NCI-H510A treated with DMSO at 0.1 percent for 48 hours (cell line): Measurements from ENCODE around the gene ACTN1.
"Not testable (repeated sequence)": the region's sequence is repeated elsewhere in the genome, so short reads cannot be mapped to it uniquely, and the experiment has no call there.

Experiments
- DNase-seq: peaks from one replicate; lab custom pipeline; 2025; lab: John Stamatoyannopoulos, UW

The ACTN1 gene

GRCh38 chr14:68863610-68864360 lies 115.3 kb downstream of the ACTN1 start:
- no peak for DNase-seq

DNA sequence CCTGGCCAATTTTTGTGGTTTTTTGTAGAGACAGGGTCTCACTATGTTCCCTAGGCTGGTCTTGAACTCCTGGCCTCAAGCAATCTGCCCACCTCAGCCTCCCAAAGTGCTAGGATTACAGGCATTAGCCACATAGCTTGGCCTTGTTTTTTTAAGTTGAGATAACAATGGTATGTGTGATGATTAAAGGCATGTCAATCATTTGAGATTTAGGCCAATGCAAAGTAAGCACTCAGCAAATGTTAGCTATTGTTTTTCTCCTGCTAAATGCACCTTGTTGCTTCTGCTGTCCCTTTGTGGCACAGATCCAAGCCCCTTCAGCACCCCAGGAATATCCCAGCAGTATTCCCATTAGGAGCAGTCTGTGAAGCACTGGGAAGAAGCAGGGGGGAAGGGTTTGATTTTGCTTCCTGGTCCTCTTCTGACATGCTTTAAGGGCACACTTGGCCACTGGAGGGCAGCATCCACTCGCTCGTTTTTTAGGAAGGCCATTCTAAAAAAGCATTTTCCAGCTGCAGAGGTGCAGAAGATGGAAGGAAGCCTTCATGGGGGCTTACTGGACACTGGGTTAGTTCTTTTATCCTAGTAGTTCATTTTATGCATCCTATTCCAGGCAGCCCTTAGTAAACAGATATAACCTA lies 116.0 kb downstream of the ACTN1 start:
- peak; percentile 46 for DNase-seq

- DNase-seq, result no peak
Observed at GRCh38 chr14:68860771-68861170, 118.3 kb downstream of the ACTN1 start.

GRCh38 chr14:68857516-68858070 lies 121.5 kb downstream of the ACTN1 start:
- DNase-seq, result no peak

DNA sequence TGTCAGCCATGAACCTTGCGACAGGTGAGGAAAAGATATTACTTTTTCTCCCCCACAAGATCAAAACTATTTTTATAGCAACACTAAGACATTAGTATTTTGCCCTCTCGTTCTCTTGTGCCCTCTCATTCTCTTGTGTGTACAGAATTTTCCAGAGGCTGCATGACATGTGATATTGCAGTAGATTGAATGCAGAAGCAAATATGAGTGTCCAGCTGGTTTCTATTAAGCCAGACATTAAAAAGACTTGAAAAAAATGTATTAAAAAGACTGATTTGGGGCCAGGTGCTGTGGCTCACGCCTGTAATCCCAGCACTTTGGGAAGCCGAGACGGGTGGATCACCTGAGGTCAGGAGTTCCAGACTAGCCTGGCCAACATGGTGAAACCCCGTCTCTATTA lies 122.5 kb downstream of the ACTN1 start:
- DNase-seq, result no peak

GRCh38 chr14:68854421-68854820 lies 124.7 kb downstream of the ACTN1 start:
- DNase-seq, result no peak

GRCh38 chr14:68853749-68854148 lies 125.4 kb downstream of the ACTN1 start:
- no peak for DNase-seq

GRCh38 chr14:68852493-68852892 lies 126.6 kb downstream of the ACTN1 start:
- DNase-seq, result not testable (repeated sequence)

DNA sequence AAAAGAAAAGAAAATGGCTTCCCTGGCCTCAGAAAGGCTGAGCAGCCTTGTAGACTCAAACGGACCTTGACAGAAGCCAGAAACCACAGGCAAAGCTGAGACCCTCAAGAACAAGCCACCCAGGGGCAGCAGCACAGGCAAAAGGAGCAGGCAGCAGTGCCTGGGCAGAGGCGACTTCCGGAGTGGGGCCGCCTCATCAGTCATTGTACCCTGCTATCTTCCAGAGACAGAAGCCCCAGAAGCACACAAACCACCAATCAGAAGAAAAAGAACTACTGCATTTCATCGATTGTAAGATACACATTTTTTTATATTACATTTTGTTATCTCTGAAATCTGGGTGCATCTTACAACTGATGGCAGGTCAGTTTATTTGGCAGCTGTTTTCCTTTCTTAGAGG lies 128.0 kb downstream of the ACTN1 start:
- no peak for DNase-seq

DNA sequence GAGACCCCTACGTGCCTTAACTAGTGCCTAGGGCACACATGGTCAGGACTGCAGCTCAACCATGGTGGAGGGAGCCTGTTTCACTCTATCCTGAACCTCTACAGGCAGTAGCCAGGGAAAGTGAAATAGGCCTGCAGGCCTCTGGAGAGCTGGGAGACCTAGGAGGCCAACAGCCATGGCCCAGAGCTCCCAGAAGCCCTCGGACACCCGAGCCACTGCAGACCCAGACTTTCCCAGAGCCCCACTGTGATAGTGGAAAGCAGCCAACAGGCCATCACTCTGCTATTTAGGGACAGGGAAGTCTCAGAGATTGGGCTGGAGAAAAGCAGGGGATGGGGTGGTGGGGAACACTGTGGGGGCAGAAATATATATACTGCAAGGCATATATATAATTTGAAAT lies 129.7 kb downstream of the ACTN1 start:
- no peak for DNase-seq

- no peak for DNase-seq
Observed at GRCh38 chr14:68848253-68848652, 130.8 kb downstream of the ACTN1 start.

GRCh38 chr14:68847640-68848039 lies 131.5 kb downstream of the ACTN1 start:
- DNase-seq, result not testable (repeated sequence)

DNA sequence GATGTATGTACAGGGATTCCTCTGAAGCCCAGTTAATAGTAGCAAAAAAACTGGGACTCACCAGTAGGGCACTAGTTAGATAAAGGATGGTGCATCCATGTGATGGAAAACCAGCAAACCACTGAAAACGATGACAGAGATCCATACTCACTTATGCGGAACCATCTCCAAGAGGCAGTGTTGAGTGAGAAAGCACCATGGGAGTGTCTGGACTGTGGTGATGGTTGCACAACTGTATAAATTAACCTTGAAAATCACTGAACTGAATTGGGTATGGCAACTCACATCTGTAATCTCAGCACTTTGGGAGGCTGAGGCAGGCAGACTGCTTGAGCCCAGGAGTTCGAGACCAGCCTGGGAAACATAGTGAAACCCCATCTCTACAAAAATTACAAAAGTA lies 132.6 kb downstream of the ACTN1 start:
- no peak for DNase-seq

GRCh38 chr14:68844210-68844545 lies 134.9 kb downstream of the ACTN1 start:
- DNase-seq, result no peak

DNA sequence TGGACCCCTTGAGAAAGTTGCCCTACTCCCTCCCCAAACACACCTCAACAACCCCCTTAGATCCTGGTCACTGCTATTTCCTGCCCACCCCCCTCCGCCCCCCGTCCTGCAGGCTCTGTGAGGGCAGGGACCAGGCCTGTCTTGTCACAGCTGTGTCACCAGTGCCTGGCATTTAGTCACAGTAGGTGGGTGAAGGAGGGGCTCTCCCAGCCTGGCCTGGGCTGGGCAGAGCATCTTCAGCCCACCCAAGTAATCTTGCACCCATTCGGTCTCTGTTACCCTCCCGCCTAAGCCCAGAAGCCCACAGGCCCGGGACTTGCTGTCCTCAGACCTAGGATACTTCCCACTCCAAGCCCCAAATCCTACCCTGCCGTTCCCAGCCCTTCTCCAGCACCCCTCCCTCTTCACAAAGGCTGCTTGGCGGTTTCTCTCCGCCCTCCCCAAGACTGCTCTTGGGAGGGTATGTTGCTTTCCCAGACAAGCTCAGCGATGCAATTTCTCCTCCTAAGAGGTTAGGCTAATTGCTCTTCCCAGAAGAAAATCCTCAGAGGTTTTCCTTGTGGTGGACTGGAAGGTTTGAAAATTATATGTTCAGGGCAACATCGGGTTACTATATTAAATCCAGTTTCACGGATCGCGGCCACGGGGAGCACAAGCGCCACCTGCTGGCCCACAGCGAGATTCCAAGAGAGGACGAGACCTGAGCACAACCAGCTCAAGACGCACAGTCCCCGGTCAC lies 135.5 kb downstream of the ACTN1 start:
- DNase-seq, result peak; percentile 80

- DNase-seq, result no peak
Observed at GRCh38 chr14:68842298-68842697, 136.8 kb downstream of the ACTN1 start.

DNA sequence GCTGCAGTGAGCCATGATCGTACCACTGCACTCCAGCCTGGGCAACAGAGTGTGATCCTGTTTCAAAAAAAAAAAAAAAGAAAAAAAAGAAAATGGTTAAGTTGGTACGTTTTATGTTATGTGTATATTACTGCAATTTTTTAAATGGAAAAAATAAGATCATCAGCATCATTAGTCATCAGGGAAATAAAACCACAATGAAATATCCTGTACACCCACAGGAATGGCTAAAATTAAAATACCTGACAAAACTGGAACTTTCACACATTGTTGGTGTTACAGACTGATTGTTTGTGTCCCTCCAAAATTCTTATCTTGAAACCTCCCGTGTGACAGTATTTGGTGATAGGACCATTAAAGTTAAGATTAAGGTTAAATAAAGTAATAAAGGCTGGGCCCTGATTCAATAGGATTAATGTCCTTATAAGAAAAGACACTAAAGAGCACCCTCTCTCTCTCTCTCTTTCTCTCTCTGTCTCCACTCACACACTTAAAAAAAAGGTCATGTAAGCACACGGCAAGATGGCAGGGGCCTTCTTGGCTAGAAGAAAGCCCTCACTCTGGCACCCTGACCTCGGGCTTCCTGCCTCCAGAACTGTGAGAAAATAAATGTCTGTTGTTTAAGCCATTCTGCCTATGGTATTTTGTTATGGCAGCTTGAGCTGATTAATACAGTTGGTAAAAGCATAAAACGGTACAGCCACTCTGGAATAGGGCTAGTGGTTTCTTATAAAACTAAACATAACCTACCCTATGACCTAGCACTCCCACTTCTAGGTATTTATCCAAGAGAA lies 137.9 kb downstream of the ACTN1 start:
- DNase-seq, result no peak

DNA sequence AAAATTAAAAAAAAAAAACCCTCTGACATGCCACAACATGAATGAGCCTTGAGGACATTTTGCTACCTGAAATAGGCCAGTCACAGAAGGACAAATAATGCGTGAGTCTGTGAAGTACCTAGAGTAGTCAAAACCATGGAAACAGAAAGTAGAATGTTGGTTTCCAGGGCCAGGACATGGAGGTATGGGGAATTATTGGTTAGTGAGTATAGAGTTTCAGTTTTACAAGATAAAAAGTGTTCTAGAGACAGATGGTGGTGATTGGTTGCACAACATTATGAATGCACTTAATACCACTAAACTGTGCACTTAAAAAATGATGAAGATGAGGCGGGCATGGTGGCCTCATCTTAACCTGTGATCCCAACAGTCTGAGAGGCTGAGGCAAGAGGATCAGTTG lies 138.6 kb downstream of the ACTN1 start:
- DNase-seq, result no peak

DNA sequence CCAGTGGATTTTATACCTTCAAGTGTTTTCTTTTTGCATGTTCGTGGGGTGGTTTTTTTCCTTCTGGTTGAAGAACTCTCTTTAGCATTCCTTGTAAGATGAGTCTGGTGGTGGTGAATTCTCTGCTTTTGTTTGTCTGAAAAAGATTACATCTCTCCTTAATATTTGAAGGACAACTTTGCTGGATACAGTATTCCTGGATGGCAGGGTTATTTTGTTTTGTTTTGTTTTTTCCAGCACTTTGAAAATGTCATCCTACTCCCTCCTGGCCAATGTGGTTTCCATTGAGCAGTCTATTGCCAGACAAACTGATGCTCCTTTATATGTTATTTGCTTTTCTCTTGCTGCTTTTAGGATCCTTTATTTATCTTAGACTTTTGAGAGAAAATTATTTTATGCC lies 143.0 kb downstream of the ACTN1 start:
- no peak for DNase-seq

GRCh38 chr14:68834816-68835215 lies 144.3 kb downstream of the ACTN1 start:
- no peak for DNase-seq

DNA sequence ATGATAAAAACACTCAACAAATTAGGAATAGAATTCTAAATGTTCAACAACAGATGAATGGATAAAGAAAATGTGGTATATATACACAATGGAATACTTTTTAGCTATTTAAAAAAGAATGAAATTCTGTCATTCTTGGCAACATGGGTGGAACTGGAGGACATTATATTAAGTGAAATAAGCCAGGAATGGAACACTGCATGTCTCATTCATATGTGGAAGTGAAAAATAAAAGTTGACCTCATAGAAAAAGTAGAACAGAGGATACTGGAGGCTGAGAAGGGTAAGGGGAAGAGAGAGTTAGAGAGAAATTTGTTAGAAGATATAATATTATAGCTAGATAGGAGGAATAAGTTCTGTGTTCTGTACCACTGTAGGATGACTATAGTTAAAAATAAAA lies 150.4 kb downstream of the ACTN1 start:
- DNase-seq, result no peak

GRCh38 chr14:68825729-68826128 lies 153.4 kb downstream of the ACTN1 start:
- DNase-seq, result no peak
